Measurements from ENCODE around the gene UBA1.

DNA sequence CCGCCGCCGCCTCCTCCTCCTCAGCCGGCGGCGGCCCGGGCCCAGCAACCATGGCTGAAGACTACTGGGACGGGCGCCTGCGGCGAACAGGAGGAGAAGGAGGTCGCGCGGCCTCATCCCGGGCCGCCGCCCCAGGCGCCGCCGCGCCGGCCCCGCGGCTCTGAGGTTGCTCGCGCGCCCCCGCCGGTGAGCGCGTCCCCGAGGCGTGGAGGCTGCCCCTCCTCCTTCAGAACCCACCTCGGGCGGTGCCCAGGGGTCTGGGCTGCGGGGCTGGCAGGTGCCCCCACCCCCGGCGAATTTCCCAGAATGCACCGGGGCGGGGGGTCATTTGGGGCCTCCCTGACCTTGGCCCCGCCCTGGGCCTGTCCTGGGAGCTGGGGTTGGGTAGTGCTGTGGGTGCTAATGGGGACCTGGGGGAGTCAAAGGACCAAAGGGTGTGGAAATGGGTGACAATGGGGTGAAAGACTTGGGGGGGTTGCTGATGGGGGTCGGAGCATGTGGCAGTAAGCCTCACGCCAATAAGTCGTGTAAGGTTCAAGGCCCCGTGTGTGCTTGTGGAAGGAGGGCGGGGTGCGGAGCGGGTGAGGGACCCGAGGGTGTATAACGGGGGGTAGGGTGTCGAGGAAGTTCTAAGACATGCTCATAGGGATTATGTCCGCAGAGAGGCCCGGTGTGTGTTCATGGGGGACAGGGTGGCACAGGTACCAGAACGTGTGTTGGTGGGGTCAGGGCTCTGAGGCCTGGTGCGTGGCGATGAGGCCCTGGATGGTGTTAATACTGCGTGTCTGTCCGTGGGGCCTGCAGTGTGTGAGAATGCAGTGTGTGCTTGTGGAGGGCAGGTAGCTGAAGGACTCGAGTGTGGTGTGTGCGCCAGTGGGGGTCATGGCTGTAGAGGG, 25.5 kb downstream of the UBA1 start:
- TF ChIP-seq, protein P1, sequence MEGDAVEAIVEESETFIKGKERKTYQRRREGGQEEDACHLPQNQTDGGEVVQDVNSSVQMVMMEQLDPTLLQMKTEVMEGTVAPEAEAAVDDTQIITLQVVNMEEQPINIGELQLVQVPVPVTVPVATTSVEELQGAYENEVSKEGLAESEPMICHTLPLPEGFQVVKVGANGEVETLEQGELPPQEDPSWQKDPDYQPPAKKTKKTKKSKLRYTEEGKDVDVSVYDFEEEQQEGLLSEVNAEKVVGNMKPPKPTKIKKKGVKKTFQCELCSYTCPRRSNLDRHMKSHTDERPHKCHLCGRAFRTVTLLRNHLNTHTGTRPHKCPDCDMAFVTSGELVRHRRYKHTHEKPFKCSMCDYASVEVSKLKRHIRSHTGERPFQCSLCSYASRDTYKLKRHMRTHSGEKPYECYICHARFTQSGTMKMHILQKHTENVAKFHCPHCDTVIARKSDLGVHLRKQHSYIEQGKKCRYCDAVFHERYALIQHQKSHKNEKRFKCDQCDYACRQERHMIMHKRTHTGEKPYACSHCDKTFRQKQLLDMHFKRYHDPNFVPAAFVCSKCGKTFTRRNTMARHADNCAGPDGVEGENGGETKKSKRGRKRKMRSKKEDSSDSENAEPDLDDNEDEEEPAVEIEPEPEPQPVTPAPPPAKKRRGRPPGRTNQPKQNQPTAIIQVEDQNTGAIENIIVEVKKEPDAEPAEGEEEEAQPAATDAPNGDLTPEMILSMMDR (IDR thresholded peaks at IDR 0.05; ENCODE audit: insufficient read depth, low read length) = no peak
- TF ChIP-seq, protein P2, sequence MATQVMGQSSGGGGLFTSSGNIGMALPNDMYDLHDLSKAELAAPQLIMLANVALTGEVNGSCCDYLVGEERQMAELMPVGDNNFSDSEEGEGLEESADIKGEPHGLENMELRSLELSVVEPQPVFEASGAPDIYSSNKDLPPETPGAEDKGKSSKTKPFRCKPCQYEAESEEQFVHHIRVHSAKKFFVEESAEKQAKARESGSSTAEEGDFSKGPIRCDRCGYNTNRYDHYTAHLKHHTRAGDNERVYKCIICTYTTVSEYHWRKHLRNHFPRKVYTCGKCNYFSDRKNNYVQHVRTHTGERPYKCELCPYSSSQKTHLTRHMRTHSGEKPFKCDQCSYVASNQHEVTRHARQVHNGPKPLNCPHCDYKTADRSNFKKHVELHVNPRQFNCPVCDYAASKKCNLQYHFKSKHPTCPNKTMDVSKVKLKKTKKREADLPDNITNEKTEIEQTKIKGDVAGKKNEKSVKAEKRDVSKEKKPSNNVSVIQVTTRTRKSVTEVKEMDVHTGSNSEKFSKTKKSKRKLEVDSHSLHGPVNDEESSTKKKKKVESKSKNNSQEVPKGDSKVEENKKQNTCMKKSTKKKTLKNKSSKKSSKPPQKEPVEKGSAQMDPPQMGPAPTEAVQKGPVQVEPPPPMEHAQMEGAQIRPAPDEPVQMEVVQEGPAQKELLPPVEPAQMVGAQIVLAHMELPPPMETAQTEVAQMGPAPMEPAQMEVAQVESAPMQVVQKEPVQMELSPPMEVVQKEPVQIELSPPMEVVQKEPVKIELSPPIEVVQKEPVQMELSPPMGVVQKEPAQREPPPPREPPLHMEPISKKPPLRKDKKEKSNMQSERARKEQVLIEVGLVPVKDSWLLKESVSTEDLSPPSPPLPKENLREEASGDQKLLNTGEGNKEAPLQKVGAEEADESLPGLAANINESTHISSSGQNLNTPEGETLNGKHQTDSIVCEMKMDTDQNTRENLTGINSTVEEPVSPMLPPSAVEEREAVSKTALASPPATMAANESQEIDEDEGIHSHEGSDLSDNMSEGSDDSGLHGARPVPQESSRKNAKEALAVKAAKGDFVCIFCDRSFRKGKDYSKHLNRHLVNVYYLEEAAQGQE (IDR thresholded peaks at IDR 0.05; ENCODE audit: insufficient replicate concordance, low read depth) = no peak
- TF ChIP-seq POLR2AphosphoS5 (IDR thresholded peaks at IDR 0.05; ENCODE audit: low read depth) (no peak), GABPA (IDR thresholded peaks at IDR 0.05; ENCODE audit: low read depth) (no peak), SPI1 (IDR thresholded peaks at IDR 0.05; ENCODE audit: borderline replicate concordance, low read depth) (no peak)

All from HL-60 (cell line).